Upper lobe of left lung (tissue), 4 donors: ENCODE measurements around the gene SERPINF2.

Source experiments
- CTCF ChIP-seq, 6 experiments: fragments of 450-650 bp in 4 of 6; fragments of 200-600 bp in 2 of 6; sonication (generic) in 2 of 6; IDR thresholded peaks; one replicate each; pipeline ENCODE4 v1.5.1; 2016 to 2019; ENCODE audit warnings: antibody characterized with exemption in 6 of 6
- EP300 ChIP-seq, 4 donors: sonication (generic); formaldehyde crosslinking; IDR thresholded peaks; one replicate each; pipeline ENCODE4 v1.5.1; 2017; ENCODE audit warnings: antibody characterized with exemption in 4 of 4, control low read depth in 2 of 4
- POLR2AphosphoS5 ChIP-seq, 2 donors: sonication (generic); formaldehyde crosslinking; IDR thresholded peaks; one replicate each; pipeline ENCODE4 v1.5.1; 2017; ENCODE audit warnings: antibody characterized with exemption in 2 of 2

GRCh38 chr17:1735418-1735817 lies 7.3 kb upstream of the SERPINF2 start:
- TF ChIP-seq CTCF (IDR thresholded peaks at IDR 0.05), result no peak
- TF ChIP-seq POLR2AphosphoS5 (IDR thresholded peaks at IDR 0.05), result no peak
- no peak for TF ChIP-seq EP300 (IDR thresholded peaks at IDR 0.05)
